ENCODE data around the gene PATL1. TPM values are rescaled to one million over a fixed set of nuclear protein-coding genes. Genes with fewer than 3 reads are reported as not detected.

PATL1 gene
- total and polyA plus RNA-seq, 2 of the 4 experiments (the other 2 are of a cell fraction), result 3.9 to 29.7 TPM

- Histone ChIP-seq H2AK5ac (ENCODE audit: low read depth, low read length) (no peak overlapping the region), H3K56ac (ENCODE audit: extremely low read depth, insufficient read depth, low read length) (no peak overlapping the region), H3K4me3 (ENCODE audit: insufficient read depth, low read depth, low read length) (no peak overlapping the region), H3K4ac (ENCODE audit: low read depth, low read length) (no peak overlapping the region), H2BK20ac (ENCODE audit: low read depth, low read length) (no peak overlapping the region), H3K79me1 (ENCODE audit: low read depth in 1 of 2, low read length in 2 of 2) (peaks cover 28 to 68% of the 10 kb centered on the region in 2 experiments), H3K23ac (ENCODE audit: low read depth, low read length) (no peak overlapping the region), H3K9ac (ENCODE audit: low read depth, low read length) (no peak overlapping the region), H2BK120ac (ENCODE audit: low read depth, low read length) (no peak overlapping the region), H3K36me3 (ENCODE audit: control insufficient read depth, insufficient read depth, low read length) (peaks cover 41% of the 10 kb centered on the region), H3K27ac (ENCODE audit: insufficient read depth, low read length) (no peak overlapping the region), H2BK15ac (ENCODE audit: low read depth, low read length) (no peak overlapping the region), H3K14ac (replicated peaks; ENCODE audit: low read depth, low read length) (no peak overlapping the region), H3K4me2 (ENCODE audit: low read depth, low read length) (no peak overlapping the region), H2AK9ac (replicated peaks; ENCODE audit: low read depth, low read length, poor library complexity) (no peak overlapping the region), H3K9me1 (ENCODE audit: insufficient read depth, low read length) (peaks cover 10% of the 10 kb centered on the region), H4K20me1 (ENCODE audit: insufficient read depth, low read length) (peaks cover 50% of the 10 kb centered on the region), H3K18ac (ENCODE audit: low read depth, low read length) (no peak overlapping the region), H3K27me3 (ENCODE audit: control insufficient read depth, insufficient read depth, low read length) (no peaks in the 10 kb centered on the region), H3K4me1 (ENCODE audit: control insufficient read depth, insufficient read depth, low read length) (peaks cover 4% of the 10 kb centered on the region), H4K5ac (ENCODE audit: low read depth, low read length) (no peak overlapping the region), H3K9me3 (ENCODE audit: control insufficient read depth, insufficient read depth, low read length) (no peaks in the 10 kb centered on the region), H4K91ac (ENCODE audit: insufficient read depth, low read depth, low read length) (no peak overlapping the region), H2AFZ (replicated peaks; ENCODE audit: low read length, poor library complexity) (no peak overlapping the region), H2BK5ac (ENCODE audit: low read depth, low read length, poor library complexity, severe bottlenecking) (no peak overlapping the region), H4K8ac (ENCODE audit: low read depth in 2 of 2, low read length in 2 of 2) (no peak overlapping the region)
- no TSS peak for BruUV-seq (replicated peaks)
- POLR2A ChIA-PET (ENCODE audit: unreplicated experiment), result interaction anchor here (0.6 kb wide), 1 partner anchor 712 kb away, joined by 3 read pairs; no protein-coding TSS in a partner anchor
- intact Hi-C loops (cut with micrococcal nuclease) (loop anchor here (5.0 kb wide), 1 partner anchor 38 kb away; no protein-coding TSS in a partner anchor), in situ Hi-C loops (cut with MboI; ENCODE audit: low sequenced_read_pairs) (loop anchor here (25.0 kb wide), 1 partner anchor 1702 kb away; no protein-coding TSS in a partner anchor), dilution Hi-C loops (cut with HindIII; ENCODE audit: low sequenced_read_pairs, unreplicated experiment) (no loop called here)
- no peak for DNase-seq
- TF ChIP-seq MAFK (IDR thresholded peaks at IDR 0.05; ENCODE audit: low read depth, low read length), result no peak
- TF ChIP-seq SMC3 (IDR thresholded peaks at IDR 0.05; ENCODE audit: low read depth, low read length), result no peak
- TF ChIP-seq USF2 (IDR thresholded peaks at IDR 0.05; ENCODE audit: low read depth, low read length), result no peak
- no peak for TF ChIP-seq CHD1 (IDR thresholded peaks at IDR 0.05; ENCODE audit: low read depth, low read length)
- no peak for TF ChIP-seq FOS (IDR thresholded peaks at IDR 0.05; ENCODE audit: low read depth, low read length)
- no peak for TF ChIP-seq CTCF (conservative IDR thresholded peaks at IDR 0.05; ENCODE audit: low read depth, low read length)
- TF ChIP-seq ELK1 (IDR thresholded peaks at IDR 0.05; ENCODE audit: borderline replicate concordance, low read depth, low read length), result no peak
- no peak for TF ChIP-seq POLR2A (IDR thresholded peaks at IDR 0.05; ENCODE audit: low read depth, low read length)
- no peak for TF ChIP-seq NFE2L2 (IDR thresholded peaks at IDR 0.05; ENCODE audit: low read depth, low read length)
- no peak for TF ChIP-seq CEBPB (IDR thresholded peaks at IDR 0.05; ENCODE audit: low read depth, low read length)
- no peak for TF ChIP-seq MXI1 (IDR thresholded peaks at IDR 0.05; ENCODE audit: borderline replicate concordance, low read depth, low read length)
- no peak for TF ChIP-seq RAD21 (IDR thresholded peaks at IDR 0.05; ENCODE audit: low read length)
- TF ChIP-seq BHLHE40 (IDR thresholded peaks at IDR 0.05; ENCODE audit: low read depth, low read length), result no peak
- no peak for TF ChIP-seq RFX5 (IDR thresholded peaks at IDR 0.05; ENCODE audit: low read depth, low read length)
- TF ChIP-seq RCOR1 (IDR thresholded peaks at IDR 0.05; ENCODE audit: insufficient replicate concordance, low read length), result no peak
- no peak for TF ChIP-seq MAZ (IDR thresholded peaks at IDR 0.05; ENCODE audit: borderline replicate concordance, low read depth, low read length)
- ATAC-seq (ENCODE audit: low read depth), result no peak
- CTCF ChIA-PET, result interaction anchor here (0.8 kb wide), 1 partner anchor 73 kb away, joined by 3 read pairs; no protein-coding TSS in a partner anchor
- WGBS, 2 experiments (ENCODE audit: extremely low coverage in 2 of 2, insufficient read length in 1 of 2), result 80% methylated on average over 1 of the region's 7 CpGs; no CpG with 5 or more reads in 1 of the 2 experiments
Measured at GRCh38 chr11:59610289-59610688, 58.5 kb downstream of the PATL1 start.
